ENCODE measurements around the gene FLT4.

The FLT4 gene

DNA sequence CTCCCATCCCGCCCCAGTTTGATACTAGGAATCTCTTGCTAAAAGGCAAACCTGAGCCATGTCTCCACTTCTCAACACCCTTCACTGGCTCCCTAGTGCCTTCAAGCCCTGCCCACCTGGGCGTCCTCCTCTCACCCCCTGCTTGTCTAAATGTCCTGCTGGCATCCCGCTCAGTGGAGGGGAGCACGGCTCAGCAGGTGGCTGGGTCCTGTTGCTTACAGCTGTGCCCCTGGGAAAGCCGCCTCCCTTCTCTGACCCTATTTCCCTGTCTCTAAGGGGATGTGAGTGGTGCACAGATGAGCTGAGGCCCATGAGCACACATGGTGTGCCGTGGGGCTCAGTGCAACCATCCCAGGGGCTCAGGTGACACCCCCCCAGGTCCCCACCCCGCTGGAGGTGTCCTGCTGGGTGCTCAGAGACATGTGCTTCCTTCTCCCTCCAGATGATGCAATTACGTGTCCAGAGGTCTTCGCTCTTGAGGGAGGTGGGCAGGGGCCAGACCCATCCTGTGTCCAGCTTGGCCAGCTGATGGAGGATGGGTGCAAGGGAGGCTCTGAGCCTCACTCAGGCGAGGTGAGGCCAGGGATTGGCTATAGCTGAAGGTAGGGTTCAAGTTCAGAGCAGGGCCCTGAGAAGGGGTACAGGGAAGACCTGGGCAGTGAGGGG is 24.1 kb downstream of the FLT4 start:
- no peak for DNase-seq

GRCh38 chr5:180624587-180624986 is 24.8 kb downstream of the FLT4 start:
- DNase-seq, result no peak

- no peak for DNase-seq
Measured at GRCh38 chr5:180623844-180624243, 25.6 kb downstream of the FLT4 start.

GRCh38 chr5:180623411-180623834 is 26.0 kb downstream of the FLT4 start:
- DNase-seq, result no peak

DNA sequence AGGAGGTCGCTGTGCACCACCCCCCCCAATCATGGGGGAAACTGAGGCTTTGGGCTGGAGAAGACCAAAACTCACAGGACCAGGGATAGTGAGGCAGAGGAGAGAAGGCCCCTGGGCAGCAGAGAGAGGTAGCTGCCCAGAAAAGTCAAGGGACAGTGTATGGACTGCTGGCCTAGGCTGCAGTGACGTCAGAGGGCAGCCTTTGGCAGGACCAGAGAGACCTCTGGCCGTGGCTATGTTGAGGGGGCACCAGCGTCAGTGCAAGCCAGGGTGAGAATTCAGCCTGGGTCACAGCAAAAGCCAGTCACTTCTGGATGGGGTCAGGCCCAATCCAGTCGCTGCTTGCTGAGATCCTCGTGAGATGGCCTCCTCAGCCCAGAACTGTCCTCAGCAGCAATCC is 26.5 kb downstream of the FLT4 start:
- DNase-seq, result no peak

DNA sequence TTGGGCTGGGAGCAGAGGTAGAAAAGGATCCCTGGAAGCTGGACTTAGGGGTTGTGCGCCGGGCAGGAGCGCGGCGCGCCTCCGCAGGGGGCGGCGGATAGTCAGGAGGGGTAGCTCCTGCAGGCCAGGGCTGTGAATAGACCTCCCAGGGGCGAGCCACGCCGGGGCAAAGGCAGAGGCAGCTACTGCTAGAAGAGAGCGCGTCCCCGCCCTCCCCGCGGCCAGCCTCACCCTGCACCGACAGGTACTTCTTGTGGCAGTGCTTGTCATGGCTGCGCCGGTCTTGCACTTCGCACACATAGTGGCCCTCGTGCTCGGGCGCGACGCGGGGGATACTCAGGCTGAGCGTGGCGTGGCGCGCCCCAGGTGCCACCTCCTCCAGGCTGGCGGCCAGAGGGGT is 28.1 kb downstream of the FLT4 start:
- no peak for DNase-seq

DNA sequence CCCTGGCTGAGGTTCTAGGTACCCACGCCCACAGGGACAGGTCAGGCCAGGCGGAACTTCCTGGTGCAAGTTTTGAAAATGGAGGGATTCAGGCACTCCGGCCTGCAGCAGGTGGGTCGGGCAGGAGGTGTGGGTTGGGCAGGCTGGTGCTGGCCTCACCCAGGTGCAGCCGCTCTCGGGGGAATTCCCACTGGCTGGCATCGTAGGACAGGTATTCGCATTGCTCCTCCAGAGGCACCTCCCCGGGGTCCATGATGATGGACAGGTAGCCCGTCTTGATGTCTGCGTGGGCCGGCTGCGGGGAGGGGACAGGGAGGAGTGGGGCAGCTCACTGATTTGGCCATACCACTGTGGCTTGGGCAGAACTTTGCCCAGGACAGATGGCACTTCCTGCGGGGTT is 29.4 kb downstream of the FLT4 start:
- no peak for DNase-seq

GRCh38 chr5:180619563-180619915 is 29.9 kb downstream of the FLT4 start:
- no peak for DNase-seq

DNA sequence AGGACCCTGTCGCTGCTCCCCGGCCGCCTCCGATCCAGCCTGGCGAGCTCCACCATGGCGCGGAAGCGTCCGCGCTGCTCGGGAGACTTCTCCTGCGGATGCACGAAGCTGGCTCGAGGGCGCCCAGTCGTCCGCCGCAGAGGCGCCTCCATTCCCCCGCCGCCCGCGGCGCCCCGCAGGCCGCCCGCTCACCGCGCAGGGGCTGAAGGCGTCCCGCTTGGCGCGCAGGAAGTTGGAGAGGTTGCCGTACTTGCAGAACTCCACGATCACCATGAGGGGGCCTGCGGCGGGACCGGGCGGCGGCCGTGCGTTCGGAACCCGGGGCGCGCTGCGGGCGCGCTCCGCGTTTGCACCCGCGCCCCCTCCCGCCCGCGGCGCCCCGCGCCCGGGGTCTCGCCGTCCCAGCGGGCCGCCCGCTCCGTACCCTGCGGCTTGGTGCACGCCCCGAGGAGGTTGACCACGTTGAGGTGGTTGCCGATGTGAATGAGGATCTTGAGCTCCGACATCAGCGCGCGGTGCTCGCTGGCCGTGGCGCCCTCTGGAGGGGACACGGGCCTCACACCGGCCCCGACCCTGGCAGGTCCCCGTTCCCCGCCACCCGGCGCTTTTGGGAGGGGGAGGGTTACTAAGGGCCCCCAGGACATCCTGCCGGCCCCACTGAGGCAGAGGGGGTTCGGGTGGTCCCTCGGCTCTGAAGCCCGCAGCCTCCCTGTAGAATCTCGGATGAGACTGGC is 30.4 kb downstream of the FLT4 start:
- peak; percentile 35 for DNase-seq

DNA sequence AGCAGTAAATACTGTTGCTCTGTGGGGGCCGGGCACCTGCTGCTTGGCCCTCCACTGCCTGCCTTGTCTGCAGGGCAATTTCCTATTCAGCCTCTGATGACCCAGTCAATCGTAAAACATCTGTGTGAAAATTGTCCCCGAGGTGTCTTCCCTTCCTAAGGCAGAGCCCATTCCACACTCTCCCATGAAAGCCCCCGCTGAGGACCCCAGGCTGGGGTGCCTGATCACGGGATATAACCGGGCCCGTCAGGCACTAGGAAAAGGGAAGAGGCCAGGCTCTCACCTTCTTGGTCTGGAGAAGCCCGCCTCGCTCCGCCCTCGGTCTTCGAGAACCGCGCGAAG is 30.9 kb downstream of the FLT4 start:
- DNase-seq, result no peak

GRCh38 chr5:180613814-180614188 is 35.6 kb downstream of the FLT4 start:
- no peak for DNase-seq

DNA sequence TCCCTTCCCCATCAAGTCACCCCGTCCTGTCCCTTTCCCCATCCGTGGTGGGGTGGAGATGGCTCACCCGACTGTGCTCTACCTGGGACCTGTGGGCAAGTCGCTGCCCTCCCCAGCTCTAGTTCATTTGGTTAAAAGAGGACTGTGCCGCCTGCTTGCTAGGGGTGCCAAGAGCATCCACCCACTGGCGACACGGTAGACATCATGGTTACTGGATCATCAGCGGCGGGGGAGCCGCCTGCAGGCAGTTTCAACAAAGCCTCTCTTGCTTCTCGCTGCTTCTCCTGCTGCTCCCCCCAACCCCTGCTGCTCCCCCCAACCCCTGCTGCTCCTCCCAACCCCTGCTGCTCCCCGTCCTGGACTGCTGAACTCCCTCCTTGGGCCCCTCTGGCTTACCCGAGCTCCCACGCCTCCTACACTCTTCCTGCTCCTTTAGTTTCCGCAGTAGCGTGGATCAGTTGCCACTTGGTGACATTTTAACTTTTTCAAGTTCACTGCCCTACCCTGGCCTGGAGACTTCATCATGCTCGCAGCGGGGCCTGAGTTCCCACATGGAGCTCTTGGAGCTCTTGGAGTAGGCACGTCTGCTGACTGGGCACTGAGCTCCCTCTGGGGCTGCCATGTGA is 36.1 kb downstream of the FLT4 start:
- no peak for DNase-seq

DNA sequence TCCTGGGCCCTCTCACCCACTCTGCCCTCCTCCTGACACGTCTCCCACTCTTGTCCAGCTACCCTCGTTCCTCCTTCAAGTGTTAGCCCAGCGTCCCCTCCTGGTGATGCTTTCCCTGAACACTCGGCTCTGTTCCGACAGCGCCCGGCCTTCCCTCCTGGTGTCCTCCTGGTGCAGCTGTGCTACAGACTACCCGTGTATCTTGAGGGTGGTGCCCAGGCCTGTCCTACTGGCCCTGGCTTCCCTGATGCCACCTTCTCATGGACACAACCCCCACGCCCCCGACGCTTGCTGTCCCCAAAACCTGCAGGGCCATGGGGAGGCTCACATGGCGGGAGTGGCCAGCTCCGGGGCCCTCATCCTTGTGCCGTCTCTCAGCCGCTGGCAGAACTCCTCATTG is 36.7 kb downstream of the FLT4 start:
- DNase-seq, result no peak

GRCh38 chr5:180611140-180611850 is 38.1 kb downstream of the FLT4 start:
- DNase-seq, result no peak

GRCh38 chr5:180609817-180610550 is 39.4 kb downstream of the FLT4 start:
- no peak for DNase-seq

DNA sequence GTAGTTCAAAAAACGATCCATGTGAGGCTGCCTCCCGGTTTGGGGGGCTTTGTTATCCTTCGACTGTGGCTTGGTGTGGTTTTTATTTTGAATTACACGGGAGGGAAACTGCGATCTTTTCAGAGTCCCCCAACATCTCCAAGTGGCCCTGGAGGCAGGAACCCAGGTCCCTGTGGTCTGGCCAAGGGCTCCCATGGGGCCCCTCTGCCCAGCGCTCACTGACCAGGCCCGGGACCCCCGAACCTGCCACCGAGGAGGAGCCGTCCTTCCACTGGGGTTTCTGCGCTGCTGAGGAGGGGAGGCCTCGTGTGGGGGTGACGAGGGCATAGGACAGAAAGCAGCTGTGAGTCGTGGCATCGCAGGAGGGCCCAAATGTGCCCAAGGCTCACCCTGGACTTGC is 40.0 kb downstream of the FLT4 start:
- DNase-seq, result no peak

- no peak for DNase-seq
Measured at GRCh38 chr5:180608572-180609310, 40.7 kb downstream of the FLT4 start.

DNA sequence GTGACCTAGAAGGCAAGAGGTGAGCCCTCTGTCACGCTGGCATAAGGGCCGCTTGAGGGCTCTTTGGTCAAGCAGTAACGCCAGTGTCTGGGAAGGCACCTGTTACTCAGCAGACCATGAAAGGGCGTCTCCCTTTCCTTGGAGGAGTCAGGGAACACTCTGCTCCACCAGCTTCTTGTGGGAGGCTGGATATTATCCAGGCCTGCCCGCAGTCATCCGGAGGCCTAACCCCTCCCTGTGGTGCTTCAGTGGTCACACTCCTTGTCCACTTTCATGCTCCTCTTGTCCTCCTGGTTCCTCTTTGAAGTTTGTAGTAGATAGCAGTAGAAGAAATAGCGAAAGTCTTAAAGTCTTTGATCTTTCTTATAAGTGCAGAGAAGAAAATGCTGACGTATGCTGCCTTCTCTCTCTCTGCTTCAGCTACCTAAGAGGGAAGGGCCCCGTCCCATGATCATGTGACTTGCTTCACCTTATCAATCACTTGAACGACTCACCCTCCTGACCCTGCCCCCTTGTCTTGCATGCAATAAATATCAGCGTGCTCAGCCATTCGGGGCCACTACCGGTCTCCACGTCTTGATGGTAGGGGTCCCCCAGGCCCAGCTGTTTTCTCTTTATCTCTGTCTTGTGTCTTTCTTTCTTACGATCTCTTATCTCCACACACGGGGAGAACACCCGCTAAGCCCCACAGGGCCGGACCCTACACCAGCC is 41.4 kb downstream of the FLT4 start:
- DNase-seq, result no peak

DNA sequence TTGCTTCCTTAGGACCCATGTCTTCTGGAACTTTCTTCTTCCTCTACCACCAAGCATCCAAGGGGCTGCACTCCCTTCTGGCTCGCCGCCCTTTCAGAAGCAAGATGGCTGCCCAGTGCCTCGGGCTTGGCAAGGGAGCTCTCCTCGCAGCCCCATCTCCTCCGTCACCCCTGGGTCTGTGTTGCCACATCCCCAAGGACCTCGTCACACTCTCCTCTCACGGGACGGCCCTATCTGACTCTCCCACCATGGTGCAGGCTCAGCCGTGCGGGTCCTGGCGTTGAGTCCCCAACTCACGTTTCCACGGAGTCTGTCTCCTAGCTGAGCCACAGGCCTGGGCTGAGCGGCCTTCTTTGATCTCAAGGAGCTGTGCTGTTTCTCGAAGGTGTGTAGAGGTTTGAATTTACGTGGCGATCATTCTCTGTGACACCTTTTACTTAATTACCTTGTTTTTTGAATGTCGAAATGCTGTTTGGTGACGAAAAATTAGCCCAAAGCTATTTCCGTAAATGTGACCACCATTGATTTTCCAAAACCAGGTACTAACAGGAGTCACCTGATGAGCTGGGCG is 43.1 kb downstream of the FLT4 start:
- DNase-seq, result no peak

DNA sequence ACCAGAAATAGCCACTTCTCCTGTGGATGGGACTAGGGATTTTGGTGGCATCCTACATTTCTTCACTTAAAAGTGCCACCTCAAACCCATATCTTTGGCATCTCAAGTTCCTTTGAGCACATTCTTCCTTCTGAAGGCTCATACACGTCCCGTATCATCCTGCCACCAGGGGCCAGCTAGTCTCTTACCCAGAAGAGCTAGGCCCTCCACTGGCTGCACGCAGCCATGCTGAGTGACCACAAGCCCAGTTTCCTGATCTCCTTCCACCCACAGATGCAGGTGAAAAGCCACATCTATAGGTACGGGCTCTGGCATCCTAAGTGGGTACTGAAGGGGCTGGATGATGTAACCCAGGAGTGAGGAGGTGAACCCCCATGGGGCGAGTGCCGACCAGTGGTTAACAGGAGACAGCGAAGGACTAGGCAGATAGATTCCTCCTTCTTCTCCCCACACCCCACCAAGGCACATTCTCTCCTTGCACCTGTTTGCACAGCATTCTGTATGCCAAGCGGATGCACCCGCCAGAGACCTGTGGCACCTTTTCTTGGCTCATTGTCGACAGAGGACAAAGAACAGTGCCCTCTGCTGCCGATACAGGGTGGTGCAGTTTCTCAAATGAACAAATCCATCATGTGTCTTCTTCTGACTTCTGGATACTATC is 43.7 kb downstream of the FLT4 start:
- peak; percentile 41 for DNase-seq

DNA sequence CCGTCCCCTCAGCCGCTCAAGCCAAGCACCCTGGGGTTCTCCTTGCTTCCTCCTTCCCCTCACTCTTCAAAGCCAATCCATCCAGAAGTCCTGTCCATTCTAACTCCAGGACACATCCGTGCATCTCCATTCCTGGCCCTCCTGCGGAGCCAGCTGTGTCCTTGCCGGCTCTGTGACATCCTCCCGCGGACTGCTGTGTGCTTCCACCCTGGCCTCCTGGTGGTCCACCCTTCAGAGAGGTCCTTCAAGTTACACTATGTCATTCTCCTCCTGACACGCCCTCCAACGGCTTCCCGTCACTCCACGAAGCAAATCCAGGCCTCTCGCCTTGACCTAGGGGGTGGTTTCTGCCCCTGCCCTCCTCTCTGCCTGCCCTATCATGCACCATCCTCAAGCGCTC is 45.1 kb downstream of the FLT4 start:
- DNase-seq, result no peak
